ENCODE data around the gene CYB561A3. TPM values are rescaled to one million over a fixed set of nuclear protein-coding genes. Genes with fewer than 3 reads are reported as not detected.

CYB561A3 gene, protein sequence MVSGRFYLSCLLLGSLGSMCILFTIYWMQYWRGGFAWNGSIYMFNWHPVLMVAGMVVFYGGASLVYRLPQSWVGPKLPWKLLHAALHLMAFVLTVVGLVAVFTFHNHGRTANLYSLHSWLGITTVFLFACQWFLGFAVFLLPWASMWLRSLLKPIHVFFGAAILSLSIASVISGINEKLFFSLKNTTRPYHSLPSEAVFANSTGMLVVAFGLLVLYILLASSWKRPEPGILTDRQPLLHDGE
- 41.2 to 50.1 TPM (median 47.6 TPM) in 5 replicates for total RNA-seq (2022; extraction: Qiagen RNA extraction; ENCODE audit: low read depth)

DNA sequence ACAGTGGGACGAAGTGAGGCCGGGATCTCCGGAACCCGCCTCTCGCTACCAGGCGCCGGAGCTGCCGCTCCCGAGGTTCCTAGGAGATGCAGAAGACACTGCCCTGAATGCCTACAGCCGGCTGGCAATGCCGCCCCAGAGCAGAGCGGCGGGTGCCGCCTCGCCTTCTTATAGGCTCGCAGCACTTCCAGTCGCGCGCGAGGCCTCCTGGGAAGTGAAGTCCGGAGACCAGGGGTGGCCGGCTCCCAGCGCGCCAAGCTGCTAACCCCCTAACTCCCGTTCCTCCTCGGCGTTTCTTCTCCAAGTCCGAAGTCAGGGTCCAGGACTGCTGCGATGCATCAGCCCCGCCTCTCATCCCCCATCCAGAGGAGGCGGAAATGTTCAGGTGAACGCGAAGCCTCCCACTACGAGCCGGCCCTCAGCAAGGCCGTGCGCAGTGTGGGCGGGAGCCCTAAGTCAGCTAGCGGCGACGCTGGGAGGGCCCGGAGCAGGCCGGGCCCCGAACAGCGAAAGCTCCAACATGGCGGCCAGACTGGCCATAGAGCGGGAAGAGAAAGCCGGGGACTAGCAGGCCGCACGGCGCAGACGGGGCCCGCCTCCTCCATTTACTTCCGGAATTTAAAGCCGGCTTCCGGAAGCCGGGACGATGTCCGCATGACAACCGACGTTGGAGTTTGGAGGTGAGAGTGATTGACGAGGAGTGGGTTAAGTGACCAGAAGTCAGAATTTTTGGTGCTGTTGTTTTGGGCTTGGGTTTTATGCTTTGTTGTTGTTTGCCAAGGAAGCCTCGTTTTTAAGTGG lies at the start of gene CYB561A3, which contains the start of gene TMEM138:
CYB561A3 (minus strand) TSS at position 142 of the 801 bp plus-strand sequence. CDS start 5,169 bp downstream, outside the sequence.
TMEM138 (plus strand) TSS at position 634 of the 801 bp plus-strand sequence. CDS start 2,017 bp downstream, outside the sequence.

DNA sequence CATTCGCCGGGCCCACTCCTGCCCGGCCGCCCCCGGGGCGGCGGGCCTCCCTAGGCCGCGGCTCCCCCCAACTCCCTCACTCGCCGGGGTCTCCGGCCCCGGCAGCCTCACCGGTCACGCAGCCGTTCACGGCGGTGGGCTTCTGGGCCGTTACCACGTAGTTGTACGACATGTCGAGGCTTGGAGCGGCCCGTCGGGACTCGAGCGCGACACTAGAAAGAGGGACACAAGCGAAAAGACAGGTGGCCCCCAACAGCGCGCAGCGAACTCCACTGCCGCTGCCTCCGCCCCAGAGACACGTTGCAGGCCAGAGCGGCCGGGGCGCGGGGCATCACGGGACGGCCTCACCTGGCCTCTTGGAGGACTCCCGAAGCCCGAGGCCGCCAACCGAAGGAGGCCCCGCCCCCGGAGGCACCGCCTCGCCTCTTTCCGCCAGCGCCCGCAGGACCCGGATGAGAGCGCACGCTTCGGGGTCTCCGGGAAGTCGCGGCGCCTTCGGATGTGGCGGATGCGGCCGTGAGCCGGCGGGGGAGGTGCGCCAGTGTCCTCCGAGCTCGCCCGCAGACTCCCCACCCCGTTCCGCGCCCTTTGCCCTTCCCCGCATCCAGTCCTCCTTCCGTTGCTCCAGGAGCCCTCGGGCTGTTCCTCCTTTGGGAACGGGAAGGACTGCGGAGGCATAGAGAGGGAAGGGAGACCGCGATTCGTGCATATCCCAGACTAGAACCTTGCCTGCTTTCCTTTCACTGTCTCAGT lies 28.7 kb downstream of the CYB561A3 start, which contains the start of the genes DDB1 and TKFC:
DDB1 (minus strand) TSS at position 309 of the 753 bp plus-strand sequence; CDS start at position 172, 137 bp downstream.
TKFC (plus strand) TSS at position 432 of the 753 bp plus-strand sequence. CDS start 1,501 bp downstream, outside the sequence.

Other genes with a start within 250 kb of the CYB561A3 start
- 15.8 to 20.5 TPM (median 19.2 TPM) in 5 replicates for gene VPS37C, start 200.5 kb downstream of the CYB561A3 start, total RNA-seq (2022; extraction: Qiagen RNA extraction; ENCODE audit: low read depth)
- not detected in 5 replicates for gene PGA3, start 158.4 kb downstream of the CYB561A3 start, total RNA-seq (2022; extraction: Qiagen RNA extraction; ENCODE audit: low read depth)
- gene PGA4, start 139.5 kb downstream of the CYB561A3 start, total RNA-seq (2022; extraction: Qiagen RNA extraction; ENCODE audit: low read depth), result not detected in 5 replicates
- gene PGA5, start 120.7 kb downstream of the CYB561A3 start, total RNA-seq (2022; extraction: Qiagen RNA extraction; ENCODE audit: low read depth), result 0.10 TPM in 1 of 5 replicates, not detected in the others
- 0.38 to 0.77 TPM (median 0.57 TPM) in 5 replicates for gene VWCE, start 66.6 kb downstream of the CYB561A3 start, total RNA-seq (2022; extraction: Qiagen RNA extraction; ENCODE audit: low read depth)
- gene DDB1, start 28.8 kb downstream of the CYB561A3 start, total RNA-seq (2022; extraction: Qiagen RNA extraction; ENCODE audit: low read depth), result 161 to 182 TPM (median 172 TPM) in 5 replicates
- gene TKFC, start 28.7 kb downstream of the CYB561A3 start, total RNA-seq (2022; extraction: Qiagen RNA extraction; ENCODE audit: low read depth), result 46.8 to 76.0 TPM (median 71.1 TPM) in 5 replicates
- 75.0 to 125 TPM (median 111 TPM) in 5 replicates for gene TMEM138, start 492 bp upstream of the CYB561A3 start, total RNA-seq (2022; extraction: Qiagen RNA extraction; ENCODE audit: low read depth)
- 16.4 to 20.8 TPM (median 19.5 TPM) in 5 replicates for gene TMEM216, start 30.7 kb upstream of the CYB561A3 start, total RNA-seq (2022; extraction: Qiagen RNA extraction; ENCODE audit: low read depth)
- gene CPSF7, start 68.1 kb upstream of the CYB561A3 start, total RNA-seq (2022; extraction: Qiagen RNA extraction; ENCODE audit: low read depth), result 73.7 to 78.3 TPM (median 75.8 TPM) in 5 replicates
- gene SDHAF2, start 68.2 kb upstream of the CYB561A3 start, total RNA-seq (2022; extraction: Qiagen RNA extraction; ENCODE audit: low read depth), result 36.8 to 52.5 TPM (median 44.7 TPM) in 5 replicates
- 0.10 to 0.23 TPM (median 0.14 TPM) in 5 replicates for gene LRRC10B, start 146.9 kb upstream of the CYB561A3 start, total RNA-seq (2022; extraction: Qiagen RNA extraction; ENCODE audit: low read depth)
- gene SYT7, start 219.2 kb upstream of the CYB561A3 start, total RNA-seq (2022; extraction: Qiagen RNA extraction; ENCODE audit: low read depth), result 0.92 to 1.2 TPM (median 1.1 TPM) in 5 replicates

Measured in A549 treated with DMSO at 1 μM for 4 hours (cell line).